ENCODE data around the gene MYCBP.

DNA sequence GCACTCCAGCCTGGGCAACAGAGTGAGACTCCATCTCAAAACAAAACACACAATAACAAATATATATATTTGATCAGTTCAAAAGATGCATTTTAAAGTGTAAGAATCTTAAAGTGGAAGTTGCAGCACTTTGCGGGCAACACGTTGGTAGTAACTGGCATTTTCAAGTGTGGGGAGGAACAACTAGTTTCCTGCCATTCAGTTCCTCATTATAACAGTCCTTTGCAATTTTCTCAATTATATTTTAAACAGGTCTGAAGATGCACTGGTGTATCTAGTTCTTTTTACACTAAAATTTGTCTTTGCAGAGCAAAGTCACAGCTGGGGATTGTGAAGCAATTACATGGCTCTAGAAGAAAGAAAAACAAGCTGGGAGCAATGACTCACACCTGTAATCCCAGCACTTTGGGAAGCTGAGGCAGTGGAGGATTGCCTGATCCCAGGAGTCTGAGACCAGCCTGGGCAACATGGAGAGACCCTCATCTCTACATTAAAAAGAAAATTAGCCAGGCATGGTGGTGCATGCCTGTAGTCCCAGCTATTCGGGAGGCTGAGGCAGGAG, 38.8 kb downstream of the MYCBP start:
- no peak for TF ChIP-seq SUZ12 (IDR thresholded peaks at IDR 0.05; ENCODE audit: extremely low read depth, insufficient read depth, insufficient read length)
- TF ChIP-seq ZNF274 (IDR thresholded peaks at IDR 0.05; ENCODE audit: low read depth, low read length), result no peak
- TF ChIP-seq YY1 (IDR thresholded peaks at IDR 0.05; ENCODE audit: insufficient read depth, insufficient read length), result no peak
